LNCaP clone FGC (cell line): ENCODE data around the gene CREB3L1.
A peak's percentile ranks its signal among the peaks of the same experiment; 100 is the strongest.

Experiments used
- DNase-seq: peaks from one replicate; pipeline ENCODE4 v3.0.0-alpha.2; 2011; ENCODE audit warnings: low read depth
- H3K4me3 ChIP-seq: 2 replicates; pipeline ENCODE4 v1.5.1; 2011; ENCODE audit warnings: mild to moderate bottlenecking, low read depth, low read length, control low read depth
- TF ChIP-seq, protein P1 (sequence below): IDR thresholded peaks from 2 replicates; pipeline ENCODE4 v1.5.1; 2012; ENCODE audit warnings: mild to moderate bottlenecking; ENCODE audit not compliant: control insufficient read depth, insufficient read depth; ENCODE audit errors: extremely low read depth

The CREB3L1 gene

DNA sequence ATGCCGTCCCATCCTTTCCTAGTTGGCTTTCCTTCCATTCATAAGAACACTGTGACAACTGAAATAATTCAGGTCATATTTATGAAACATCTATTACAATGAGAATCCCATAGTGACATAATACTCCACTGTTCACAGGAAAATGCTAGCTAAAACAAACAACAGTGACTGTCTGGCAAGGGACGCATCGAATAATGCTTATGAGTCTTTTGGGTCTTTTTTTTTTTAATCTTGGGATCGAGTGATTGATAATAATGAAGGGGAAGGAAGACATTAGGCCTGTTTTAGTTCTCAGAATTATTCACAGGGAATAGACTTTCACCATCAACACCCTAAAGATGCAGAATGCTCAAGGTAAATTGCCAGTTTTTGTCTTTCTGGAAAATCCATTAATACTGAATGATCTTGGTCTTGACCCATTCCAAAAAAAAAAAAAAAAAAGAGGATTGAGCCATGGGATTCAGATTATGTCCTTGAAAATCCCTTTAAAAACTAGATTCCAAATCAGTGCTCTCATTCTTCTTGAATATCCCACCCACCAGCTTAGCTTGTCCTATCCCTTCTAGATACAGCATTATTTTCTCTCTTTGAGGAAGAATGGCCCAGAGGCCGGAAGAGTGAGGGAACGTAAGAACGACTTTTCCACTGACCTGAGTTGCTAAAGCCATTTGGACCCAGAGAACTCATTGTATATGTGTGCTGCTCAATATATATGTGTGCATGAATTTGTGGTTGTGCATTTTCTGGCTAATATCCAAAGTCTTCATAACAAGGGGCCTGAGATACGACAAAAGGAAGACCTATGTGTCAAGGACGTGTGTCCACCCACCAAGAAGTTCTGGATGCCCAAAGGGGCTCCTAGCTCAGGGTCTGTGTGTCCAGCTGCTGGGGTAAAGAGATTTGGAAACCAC, 35.2 kb upstream of the CREB3L1 start:
- TF ChIP-seq, protein P1, sequence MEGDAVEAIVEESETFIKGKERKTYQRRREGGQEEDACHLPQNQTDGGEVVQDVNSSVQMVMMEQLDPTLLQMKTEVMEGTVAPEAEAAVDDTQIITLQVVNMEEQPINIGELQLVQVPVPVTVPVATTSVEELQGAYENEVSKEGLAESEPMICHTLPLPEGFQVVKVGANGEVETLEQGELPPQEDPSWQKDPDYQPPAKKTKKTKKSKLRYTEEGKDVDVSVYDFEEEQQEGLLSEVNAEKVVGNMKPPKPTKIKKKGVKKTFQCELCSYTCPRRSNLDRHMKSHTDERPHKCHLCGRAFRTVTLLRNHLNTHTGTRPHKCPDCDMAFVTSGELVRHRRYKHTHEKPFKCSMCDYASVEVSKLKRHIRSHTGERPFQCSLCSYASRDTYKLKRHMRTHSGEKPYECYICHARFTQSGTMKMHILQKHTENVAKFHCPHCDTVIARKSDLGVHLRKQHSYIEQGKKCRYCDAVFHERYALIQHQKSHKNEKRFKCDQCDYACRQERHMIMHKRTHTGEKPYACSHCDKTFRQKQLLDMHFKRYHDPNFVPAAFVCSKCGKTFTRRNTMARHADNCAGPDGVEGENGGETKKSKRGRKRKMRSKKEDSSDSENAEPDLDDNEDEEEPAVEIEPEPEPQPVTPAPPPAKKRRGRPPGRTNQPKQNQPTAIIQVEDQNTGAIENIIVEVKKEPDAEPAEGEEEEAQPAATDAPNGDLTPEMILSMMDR, result no peak
- peak overlapping the region; percentile 50 for H3K4me3 ChIP-seq
- DNase-seq, result no peak

DNA sequence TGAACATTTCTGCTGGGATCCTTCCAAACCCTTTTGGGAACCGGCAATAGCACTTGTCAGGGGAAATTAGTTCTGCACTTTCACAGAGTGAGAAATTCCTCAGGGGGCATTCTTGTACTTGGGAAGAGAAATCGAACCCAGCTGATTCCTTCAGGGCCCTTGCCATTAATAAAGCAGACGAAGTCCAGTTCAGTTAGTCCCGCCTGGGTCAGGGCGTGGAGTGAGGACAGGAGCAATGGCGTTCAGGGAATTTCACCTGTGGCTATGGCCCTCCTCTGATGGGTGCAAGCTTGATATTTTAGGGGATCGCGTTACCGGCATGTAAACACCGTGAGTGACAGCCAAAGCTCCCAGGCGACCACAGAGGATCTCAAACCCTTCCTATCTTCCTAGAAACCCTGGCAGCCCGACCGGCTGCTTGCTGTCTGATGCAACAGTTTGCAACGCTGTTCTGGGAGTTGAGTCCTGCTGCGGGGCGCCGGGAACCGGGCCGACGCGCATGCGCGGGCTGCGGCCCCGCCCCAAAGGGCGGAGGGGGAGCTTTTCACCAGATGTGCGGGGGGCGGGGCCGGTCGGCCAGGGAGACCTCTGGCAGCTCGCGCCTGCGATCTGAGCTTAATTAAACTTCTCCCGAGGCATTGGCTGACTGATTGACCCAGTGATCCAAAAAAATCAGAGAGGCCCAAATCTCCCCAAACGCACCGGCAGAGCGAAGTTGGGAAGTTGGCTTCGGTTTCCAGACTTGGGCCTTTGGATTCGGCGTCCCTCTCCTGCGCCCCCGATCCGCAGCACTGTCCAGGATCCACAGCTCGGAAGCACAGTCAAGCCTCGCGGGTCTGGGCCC, 34.3 kb upstream of the CREB3L1 start:
- TF ChIP-seq, protein P1, result no peak
- peak overlapping the region; percentile 50 for H3K4me3 ChIP-seq
- peak; percentile 79 for DNase-seq

DNA sequence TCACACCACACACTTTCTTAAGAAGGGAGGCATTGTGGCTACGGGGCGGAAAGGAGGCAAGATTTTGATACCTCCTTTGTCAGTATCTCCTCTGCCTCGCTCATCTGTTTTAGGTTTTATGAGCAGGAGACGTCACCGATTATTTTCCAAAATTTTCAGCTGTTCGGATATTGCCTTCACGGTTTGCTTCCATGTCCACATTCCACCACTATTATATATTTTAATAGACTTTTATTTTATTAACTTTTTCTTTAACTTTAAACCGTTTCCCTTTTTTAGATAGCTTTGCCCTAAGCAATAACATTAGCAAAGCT, 33.7 kb upstream of the CREB3L1 start:
- DNase-seq, result no peak
- TF ChIP-seq, protein P1, result no peak
- no peak overlapping the region for H3K4me3 ChIP-seq

DNA sequence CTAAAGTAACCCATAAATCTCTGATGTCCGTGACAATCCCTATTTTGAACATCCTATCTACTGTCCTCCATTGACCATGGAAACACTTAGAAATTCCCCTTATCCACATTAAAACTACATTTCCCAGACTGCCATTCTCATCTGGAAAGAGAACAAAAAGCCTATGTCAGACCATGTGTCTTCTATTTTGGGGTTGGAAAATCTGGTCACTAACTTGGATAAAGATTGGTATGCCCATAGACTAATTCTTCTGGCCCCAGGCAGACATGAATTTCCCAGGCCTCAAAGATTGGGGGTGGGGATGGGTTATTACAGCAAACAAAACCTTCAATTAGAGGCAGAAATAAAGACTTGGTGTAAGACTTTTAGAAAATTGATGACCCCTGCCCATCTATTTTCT, 30.9 kb upstream of the CREB3L1 start:
- TF ChIP-seq, protein P1, result no peak
- no peak for DNase-seq
- H3K4me3 ChIP-seq, result no peak overlapping the region

DNA sequence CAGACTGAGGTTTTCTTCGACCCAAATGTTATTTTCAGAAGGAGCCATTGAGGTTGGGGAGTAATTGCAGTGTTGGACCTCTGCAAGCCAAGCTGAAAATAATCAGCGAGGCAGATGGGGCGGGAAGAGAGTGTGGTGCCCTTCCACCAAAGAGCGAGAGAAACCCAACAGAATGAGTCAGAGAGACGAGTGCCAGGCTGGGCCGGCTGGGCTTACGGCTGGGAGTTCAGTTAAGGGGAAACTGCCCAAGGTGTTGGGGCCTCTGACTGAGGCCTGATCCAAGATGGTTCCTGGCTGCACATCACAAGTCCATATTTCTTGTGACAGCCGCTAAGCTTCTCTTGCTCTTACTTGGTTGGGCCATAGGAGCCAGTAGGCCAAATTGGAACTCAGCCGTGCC, 30.4 kb upstream of the CREB3L1 start:
- DNase-seq, result no peak
- no peak overlapping the region for H3K4me3 ChIP-seq
- TF ChIP-seq, protein P1, result no peak

DNA sequence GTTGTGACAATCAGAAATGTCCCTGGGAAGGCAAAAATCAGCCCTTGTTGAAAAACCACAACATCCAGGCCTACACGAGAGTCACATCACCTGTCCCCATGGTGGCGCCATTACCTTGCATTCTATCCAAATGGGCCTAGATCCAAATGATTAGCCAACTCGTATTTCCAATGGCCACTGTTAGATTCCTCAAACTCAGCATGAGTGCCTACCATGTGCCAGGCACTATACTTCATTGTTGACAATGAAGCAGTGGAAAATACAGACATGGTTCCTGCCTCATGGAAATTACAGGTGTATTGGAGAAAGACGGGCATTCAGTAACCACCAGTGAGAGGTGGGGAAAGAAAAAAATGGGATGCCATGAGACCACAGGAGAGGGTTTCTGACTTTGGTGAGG, 29.8 kb upstream of the CREB3L1 start:
- TF ChIP-seq, protein P1, result peak; percentile 84
- H3K4me3 ChIP-seq, result no peak overlapping the region
- peak; percentile 76 for DNase-seq
